Occipital lobe (tissue), 2 donors: ENCODE results near the gene HP. TPM values are rescaled to one million over a fixed set of nuclear protein-coding genes. Genes with fewer than 3 reads are reported as not detected.
"Not testable (repeated sequence)": the region's sequence is repeated elsewhere in the genome, so short reads cannot be mapped to it uniquely, and the experiment has no call there.

Source experiments
- DNase-seq: peaks from one replicate; lab custom pipeline; 2025; lab: John Stamatoyannopoulos, UW
- total RNA-seq: library from RNA; depleted of rRNA; stranded (reverse); fragments of >200 nt; gene quantifications from one replicate; pipeline ENCODE4 v1.2.3, GENCODE V29; 2014

The HP gene
- total RNA-seq, 1 donor from 2014 or later: 1.4 TPM

DNA sequence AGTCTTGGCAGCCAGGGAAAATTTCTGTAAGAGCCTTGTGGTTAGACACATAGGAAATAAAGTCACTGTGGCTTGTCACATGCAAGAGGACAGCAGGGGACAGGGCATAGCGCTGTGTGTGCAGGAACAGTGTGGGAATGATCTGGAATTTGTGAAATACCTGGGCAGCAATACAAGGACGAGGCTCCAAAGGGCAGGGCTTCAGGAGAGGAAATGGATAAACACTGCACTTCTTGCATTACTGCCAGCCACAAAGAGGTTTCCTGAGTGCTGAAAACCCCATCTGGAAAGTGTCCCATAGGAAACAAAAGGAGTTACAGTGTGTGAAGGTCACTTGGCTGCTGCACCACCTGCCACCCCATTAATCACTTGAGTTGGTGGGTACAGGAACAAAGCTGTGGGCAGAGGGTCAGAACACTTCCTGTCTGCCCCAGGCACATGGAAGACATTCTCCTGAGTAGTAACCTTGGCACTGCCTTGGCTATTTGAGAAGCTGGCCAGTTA, 12.1 kb upstream of the HP start:
- DNase-seq: no peak

DNA sequence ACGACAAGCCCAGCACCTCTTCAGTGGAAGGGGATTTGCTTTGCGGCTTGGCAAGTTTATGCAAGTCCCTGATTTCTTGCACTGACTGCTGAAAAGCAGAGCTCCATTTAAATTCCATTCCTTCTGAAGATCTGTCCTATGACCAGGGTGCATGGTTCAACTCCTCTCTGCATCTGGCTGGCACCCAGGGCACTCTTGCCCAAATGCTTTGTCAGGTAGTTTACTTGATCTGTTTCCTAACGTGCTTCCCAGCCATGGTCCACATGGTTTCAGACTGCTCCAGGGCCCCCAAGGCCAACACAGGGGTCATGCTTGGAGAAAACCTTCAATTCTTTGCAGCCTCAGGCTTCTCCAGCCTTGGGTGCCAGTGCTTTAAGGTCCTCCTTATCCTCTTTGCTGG, 11.2 kb upstream of the HP start:
- no peak for DNase-seq

DNA sequence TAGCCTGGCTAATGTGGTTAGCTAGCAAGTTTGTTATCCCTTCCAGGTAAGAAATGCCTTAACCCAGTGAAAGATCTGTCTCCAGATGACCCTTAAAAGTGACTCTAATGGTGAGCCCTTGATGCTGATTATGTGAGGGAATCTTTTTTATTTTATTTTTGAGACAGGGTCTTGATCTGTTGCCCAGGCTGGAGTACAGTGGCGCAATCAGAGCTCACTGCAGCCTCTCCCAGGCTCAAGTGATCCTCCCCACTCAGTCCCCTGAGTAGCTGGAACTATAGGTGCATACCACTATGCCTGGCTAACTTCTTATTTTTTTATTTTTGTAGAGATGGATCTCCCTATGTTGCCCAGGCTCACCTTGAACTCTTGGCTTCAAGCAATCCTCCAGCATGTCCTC, 10.8 kb upstream of the HP start:
- DNase-seq: no peak

DNA sequence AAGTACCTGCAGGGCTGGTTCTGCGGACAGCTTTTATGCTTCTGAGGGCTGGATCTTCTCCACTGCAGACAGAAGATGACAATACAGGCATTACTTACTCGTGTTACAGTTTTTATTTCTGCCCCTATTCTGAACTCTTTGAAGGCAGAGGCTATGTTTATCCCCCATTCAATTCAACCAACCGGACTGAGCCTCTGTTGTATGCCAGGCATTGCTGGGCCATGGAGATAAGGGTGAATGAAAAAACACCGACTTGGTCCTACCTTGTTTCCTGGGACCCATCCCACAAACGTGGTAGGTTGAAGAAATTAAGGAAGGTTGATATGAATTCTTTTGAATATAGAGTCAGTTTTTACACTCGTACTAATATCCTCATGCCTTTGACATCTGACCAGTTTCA, 10.0 kb upstream of the HP start:
- no peak for DNase-seq

DNA sequence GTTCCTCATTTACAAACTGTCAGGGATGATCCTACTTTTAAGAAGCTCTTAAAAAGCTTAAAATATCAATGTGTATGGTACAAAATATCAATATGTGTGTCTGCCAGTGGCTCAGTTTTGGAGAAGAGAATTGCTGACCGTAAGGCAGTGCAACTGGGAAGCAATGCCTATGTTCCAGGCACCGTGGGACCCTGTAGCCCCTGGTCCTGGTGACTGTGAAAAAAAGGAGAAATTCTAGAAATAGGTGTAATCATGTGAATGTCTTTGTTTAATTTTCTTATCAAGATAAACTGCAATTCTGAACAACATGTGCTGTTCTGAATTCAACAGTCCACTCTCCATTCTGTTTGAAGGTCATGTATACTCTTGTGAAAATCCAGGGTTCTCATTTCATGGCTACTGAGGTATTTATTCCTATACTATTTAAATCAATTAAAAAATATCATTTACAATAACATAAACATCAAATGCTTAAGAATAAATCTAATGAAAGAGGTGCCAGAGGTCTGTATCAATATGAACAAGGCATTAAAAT, 9.4 kb upstream of the HP start:
- DNase-seq: no peak

DNA sequence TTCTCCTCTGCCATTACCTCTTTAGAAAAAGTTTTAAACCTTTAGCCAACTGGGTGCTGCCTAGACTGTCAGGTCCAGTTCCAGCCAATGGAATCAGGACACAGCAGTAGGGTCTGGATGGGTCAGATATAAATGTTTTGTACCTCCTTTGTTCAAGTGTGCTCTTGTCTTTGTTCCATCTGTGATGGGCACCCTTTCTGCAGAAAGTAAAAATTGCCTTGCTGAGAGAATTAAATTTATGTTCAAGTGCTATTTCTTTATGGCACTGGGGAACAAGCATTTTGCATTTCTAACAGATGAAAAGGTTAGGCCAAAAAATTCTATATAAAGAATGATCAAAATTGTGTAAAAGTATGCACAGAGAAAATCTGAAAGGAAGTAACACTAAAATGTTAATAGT, 5.2 kb upstream of the HP start:
- DNase-seq: no peak

DNA sequence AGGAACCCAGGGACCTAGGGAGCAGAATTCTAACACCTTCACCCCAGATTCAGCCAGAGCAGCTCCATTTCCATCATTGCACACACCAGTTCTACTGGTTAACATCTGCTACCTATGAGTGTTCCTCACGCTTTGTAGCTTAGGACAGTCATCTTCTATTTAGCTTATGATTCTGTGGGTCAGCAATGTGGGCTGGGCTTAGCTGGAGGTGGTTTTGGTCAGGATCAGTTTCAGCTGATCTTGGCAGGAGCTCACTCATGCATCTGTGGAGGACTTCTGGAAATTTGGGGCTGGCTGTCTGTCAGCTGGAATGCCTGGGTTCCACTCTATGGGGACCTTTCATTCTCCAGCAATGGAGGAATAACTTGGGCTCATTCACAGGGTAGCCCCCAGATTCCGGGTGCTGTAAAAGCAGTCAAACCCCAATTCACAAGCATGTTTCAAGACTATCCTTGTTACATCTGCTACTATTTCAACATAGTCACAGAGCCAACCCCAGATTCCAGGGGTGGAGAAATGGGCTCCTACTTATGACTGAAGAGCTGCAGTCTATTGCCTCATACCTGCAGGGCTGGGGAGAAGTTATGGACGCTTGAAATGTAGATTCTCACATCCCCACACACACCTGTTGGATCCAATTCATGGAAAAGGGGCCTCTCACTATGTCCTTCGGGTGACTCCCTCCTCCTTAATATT, 3.4 kb upstream of the HP start:
- no peak for DNase-seq

DNA sequence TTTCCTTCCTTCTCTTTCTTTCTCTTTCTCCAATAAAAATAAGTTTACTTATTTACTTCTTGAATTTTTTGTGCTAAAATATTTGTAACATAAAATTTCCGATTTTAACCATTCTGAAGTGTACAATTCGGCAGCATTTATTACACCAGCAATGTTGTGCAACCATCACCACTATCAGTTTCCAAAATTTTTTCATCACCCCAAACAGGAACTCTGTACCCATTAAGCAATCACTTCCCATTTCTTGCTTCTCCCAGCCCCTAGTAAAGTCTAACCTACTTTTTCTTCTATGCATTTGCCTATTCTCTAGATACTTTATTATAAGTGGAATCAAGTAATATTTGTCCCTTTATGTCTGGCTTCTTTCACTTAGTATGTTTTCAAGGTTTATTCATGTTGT, 2.5 kb upstream of the HP start:
- no peak for DNase-seq

DNA sequence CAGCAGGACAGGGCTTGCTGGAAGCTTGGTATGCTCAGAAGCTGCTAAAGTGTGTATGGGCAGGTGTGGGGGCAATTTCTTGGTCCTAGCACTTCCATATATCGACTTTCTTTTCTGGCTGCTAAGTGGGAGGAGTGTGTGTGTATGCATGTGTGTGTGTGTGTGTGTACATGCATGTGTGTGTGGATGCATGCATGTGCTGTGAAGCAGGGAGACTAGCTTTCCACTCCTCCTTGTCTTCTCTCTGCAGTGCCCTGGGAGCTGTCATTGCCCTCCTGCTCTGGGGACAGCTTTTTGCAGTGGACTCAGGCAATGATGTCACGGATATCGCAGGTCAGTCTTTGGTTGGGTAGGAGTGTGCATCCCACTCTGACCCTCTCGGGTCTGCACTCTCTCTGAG, 1.6 kb downstream of the HP start:
- DNase-seq: no peak

DNA sequence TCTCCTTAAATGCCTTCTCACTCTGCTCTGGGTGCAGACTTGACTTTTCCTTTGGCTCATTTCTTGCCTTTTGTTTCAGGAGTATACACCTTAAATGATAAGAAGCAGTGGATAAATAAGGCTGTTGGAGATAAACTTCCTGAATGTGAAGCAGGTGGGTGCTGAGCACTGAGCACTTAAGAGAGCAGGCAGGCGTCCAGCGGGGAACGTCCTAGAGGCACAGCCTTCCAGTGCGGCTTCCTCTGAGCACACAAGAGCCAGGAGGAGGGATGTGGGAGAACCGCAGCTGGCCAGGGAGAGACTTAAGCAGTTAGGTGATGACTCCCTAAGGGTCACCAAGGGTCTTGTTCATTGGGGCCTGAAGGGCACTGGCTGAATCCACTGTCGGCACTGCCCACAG, 3.0 kb downstream of the HP start:
- not testable (repeated sequence) for DNase-seq

DNA sequence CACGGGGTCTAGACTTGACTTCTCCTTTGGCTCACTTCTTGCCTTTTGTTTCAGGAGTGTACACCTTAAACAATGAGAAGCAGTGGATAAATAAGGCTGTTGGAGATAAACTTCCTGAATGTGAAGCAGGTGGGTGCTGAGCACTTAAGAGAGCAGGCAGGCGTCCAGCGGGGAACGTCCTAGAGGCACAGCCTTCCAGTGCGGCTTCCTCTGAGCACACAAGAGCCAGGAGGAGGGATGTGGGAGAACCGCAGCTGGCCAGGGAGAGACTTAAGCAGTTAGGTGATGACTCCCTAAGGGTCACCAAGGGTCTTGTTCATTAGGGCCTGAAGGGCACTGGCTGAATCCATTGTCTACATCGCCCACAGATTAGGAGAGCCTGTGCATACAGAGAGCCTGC, 4.8 kb downstream of the HP start:
- DNase-seq: not testable (repeated sequence)

DNA sequence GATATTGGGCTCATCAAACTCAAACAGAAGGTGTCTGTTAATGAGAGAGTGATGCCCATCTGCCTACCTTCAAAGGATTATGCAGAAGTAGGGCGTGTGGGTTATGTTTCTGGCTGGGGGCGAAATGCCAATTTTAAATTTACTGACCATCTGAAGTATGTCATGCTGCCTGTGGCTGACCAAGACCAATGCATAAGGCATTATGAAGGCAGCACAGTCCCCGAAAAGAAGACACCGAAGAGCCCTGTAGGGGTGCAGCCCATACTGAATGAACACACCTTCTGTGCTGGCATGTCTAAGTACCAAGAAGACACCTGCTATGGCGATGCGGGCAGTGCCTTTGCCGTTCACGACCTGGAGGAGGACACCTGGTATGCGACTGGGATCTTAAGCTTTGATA, 6.1 kb downstream of the HP start:
- no peak for DNase-seq

DNA sequence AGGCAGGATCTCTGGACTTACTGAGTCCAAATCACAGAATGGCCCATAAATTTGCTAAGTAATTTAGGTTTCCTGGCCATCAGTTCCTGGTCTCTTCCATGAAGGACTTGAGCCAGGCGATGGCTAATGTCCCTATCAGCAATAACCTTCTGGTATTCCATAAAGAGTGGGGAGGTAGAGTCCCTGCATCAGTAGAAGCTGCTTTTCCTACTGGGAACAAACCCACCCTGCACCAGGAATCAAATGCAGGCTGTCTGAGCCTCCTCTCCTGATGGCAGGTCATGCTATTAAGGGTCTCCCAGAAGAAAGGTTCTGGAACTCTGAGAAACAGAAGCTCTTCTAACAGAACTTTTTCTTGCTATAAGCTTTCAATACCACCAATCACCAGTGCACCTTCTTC, 7.3 kb downstream of the HP start:
- no peak for DNase-seq

DNA sequence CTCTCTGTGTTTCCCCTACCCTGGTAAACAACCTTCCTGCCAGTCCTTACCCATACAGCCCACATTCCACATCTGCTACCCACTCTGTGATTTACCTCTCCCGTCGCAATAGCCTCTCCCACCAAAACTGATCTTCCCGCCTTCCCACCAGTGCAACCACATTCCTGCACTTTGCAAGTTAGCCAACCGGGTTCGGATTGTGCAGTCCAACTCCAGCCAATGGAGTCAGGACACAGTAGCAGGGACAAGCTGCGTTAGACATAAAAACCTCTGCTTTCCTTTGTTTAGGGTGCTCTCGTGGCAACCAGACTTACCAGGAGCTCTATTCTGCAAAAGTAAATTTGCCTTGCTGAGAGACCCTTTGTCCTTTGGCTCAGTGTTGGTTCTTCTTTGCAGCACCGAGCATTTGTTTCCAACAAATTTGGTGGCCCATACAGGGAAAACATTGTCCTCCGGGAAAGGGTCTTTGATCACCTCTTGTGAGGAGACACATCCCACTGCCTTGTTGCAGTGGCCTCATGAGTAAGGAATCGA, 10.1 kb downstream of the HP start:
- no peak for DNase-seq

DNA sequence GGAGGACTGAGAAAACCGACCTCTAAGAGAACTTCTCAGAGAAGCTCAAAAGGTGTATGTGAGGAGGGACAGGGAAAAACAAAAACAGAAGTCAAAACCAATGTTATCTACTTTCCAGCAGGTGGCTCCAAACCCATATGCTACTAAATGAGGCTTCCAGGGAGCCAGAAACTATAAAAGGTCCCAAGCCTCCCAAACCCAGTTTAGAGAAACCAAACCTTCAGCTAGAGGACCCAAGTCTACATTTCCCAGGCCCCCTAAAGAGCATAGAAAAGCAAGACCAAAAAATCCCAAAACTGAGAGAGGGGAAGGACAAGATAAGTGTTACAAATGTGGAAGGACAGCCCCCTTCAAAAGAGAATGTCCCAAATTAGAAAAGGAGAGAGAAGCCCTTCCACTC, 12.4 kb downstream of the HP start:
- DNase-seq: no peak

DNA sequence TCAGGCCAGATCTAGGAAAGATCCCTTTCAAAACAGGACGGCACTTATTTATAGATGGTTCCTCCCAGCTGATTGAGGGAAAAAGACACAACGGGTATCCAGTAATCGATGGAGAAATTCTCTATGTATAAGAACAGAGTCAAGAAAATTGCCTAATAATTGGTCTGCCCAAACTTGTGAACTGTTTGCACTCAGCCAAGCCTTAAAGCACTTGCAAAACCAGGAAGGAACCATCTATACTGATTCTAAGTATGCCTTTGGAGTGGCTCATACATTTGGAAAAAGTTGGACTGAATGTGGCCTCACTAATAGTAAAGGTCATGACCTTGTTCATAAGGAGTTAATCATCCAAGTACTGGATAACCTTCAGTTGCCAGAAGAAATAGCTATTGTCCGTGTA, 14.6 kb downstream of the HP start:
- DNase-seq: no peak

DNA sequence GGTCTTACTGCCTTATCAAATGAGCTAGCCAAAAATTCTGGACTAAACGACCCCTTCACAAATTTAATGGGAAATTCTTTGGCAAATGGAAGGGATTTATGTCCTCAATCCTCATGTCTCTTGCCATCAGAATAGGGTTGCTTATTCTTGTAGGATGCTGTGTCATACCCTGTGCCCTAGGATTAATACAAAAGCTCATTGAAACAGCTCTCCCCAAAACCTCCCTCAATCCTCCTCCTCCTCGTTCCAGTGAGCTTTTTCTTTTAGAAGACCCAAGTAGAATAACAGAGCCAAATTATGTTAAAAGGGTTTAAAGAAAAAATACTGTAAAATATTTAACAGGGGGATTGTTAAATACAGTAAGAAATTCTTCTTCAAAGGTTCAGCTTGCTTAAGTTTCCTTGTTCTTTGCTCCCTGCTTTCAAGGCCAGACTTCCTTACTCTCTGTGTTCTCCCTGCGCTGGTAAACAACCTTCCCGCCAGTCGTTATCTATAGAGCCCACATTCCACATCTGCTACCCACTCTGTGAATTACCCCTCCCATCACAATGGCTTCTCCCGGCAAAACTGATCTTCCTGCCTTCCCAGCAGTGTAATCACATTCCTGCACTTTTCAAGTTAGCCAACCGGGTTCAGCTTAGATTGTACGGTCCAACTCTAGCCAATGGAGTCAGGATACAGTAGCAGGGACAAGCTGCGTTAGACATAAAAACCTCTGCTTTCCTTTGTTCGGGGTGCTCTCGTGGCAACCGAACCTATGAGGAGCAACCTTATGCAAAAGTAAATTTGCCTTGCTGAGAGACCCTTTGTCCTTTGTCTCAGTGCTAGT, 18.4 kb downstream of the HP start:
- no peak for DNase-seq

DNA sequence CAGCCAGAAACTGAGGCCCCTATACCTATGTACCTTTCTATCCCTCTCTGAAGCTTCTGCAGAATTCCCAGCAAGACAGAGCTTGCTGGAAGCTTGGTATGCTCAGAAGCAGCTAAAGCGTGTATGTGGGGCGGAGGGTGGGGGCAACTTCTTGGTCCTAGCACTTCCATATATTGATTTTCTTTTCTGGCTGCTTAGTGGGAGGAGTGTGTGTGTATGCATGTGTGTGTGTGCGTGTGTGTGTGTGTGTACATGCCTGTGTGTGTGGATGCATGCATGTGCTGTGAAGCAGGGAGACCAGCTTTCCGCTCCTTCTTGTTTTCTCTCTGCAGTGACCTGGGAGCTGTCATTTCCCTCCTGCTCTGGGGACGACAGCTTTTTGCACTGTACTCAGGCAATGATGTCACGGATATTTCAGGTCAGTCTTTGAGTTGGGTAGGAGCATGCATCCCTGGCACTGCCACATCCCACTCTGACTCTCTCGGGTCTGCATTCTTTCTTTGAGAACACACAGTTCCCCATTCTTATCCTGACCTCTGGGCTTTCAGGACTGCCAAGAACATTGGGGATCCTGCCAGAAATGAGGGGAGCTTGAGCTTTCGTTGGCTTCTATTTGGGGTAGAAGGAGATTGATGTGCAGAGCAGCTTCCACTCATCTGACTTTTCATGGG, 19.4 kb downstream of the HP start:
- peak; percentile 17 for DNase-seq

DNA sequence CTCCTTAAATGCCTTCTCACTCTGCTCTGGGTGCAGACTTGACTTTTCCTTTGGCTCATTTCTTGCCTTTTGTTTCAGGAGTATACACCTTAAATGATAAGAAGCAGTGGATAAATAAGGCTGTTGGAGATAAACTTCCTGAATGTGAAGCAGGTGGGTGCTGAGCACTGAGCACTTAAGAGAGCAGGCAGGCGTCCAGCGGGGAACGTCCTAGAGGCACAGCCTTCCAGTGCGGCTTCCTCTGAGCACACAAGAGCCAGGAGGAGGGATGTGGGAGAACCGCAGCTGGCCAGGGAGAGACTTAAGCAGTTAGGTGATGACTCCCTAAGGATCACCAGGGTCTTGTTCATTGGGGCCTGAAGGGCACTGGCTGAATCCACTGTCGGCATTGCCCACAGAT, 20.8 kb downstream of the HP start:
- DNase-seq: not testable (repeated sequence)

DNA sequence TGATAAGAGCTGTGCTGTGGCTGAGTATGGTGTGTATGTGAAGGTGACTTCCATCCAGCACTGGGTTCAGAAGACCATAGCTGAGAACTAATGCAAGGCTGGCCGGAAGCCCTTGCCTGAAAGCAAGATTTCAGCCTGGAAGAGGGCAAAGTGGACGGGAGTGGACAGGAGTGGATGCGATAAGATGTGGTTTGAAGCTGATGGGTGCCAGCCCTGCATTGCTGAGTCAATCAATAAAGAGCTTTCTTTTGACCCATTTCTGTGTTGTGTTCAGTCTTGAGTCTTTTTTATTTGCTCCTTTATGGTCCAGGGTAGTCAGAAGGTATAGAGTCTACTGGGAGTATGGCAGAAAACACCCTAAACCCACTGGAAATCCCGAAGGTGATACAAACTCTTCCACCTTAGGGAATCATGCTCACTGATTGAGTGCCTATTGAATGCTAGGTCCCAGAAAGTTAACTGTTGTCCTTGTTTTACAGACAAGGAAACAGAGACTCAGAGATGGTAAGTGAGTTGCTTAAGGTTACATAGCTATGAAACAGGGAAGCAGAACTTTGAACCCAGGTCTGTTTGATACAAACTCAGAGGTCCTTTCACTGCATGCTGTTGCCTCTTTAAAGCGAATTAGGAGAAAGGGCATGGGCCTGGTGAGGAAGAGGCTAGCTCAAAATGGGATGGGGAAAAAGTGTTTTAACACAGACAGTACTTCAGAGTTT, 22.8 kb downstream of the HP start:
- DNase-seq: not testable (repeated sequence)

DNA sequence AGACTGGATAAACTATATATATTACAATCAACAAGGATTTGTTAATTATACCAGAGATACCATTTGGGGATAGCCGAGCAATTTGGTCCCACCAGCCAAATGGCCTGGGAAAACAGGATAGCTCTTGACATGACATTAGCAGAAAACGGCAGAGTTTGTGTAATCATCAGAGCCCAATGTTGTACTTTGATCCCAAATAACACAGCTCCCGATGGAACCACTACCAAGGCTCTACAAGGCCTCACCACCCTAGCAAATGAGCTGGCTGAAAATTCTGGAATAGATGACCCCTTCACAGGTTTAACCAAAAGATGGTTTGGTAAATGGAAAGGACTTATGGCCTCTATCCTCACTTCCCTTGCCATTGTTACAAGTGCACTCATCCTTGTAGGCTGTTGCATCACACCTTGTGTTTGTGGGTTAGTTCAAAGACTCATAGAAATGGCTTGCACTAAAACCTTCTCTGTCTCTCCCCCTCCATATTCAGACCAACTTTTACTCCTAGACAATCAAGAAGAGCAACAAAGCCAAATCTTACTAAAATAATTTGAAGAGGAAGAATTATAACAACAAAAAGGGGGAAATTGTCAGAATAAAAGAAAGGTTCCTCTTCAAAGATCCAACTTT, 29.6 kb downstream of the HP start:
- no peak for DNase-seq
